Urinary bladder (tissue), 4 donors: Measurements from ENCODE around the gene CACNA1I. TPM values are rescaled to one million over a fixed set of nuclear protein-coding genes. Genes with fewer than 3 reads are reported as not detected.

Experiments
- DNase-seq: peaks from one replicate; pipeline ENCODE4 v3.0.0-alpha.2; 2015; ENCODE audit errors: extremely low spot score
- H3K27ac ChIP-seq: one replicate; pipeline ENCODE4 v1.5.1; 2013; ENCODE audit warnings: low read depth, mild to moderate bottlenecking, moderate library complexity
- H3K36me3 ChIP-seq: one replicate; pipeline ENCODE4 v1.6.1; 2013; ENCODE audit warnings: mild to moderate bottlenecking, moderate library complexity; ENCODE audit not compliant: insufficient read depth
- H3K4me1 ChIP-seq: one replicate; pipeline ENCODE4 v1.6.1; 2013; ENCODE audit warnings: mild to moderate bottlenecking, moderate library complexity; ENCODE audit not compliant: insufficient read depth
- H3K4me3 ChIP-seq: one replicate; pipeline ENCODE4 v1.5.1; 2013; ENCODE audit warnings: low read depth, low read length
- WGBS: extraction: QIAGEN DNeasy Blood & Tissue Kit; methylation state at CpG from one replicate; pipeline ENCODE4 v1.1.7; 2013; 5-methylcytosine and 5-hydroxymethylcytosine counted together
- polyA plus RNA-seq: library from polyadenylated mRNA; stranded (reverse); fragments of 200-250 nt; gene quantifications from one replicate; pipeline ENCODE4 v1.2.3, GENCODE V29; 2013
- total RNA-seq: library from RNA; depleted of rRNA; stranded (reverse); fragments of >200 nt; gene quantifications from one replicate; pipeline ENCODE4 v1.2.3, GENCODE V29; 2014
- donor health status: healthy with polysubstance abuse.
- donor health status: healthy.

The CACNA1I gene
- total and polyA plus RNA-seq, 2 donors: 0.11 to 0.14 TPM

DNA sequence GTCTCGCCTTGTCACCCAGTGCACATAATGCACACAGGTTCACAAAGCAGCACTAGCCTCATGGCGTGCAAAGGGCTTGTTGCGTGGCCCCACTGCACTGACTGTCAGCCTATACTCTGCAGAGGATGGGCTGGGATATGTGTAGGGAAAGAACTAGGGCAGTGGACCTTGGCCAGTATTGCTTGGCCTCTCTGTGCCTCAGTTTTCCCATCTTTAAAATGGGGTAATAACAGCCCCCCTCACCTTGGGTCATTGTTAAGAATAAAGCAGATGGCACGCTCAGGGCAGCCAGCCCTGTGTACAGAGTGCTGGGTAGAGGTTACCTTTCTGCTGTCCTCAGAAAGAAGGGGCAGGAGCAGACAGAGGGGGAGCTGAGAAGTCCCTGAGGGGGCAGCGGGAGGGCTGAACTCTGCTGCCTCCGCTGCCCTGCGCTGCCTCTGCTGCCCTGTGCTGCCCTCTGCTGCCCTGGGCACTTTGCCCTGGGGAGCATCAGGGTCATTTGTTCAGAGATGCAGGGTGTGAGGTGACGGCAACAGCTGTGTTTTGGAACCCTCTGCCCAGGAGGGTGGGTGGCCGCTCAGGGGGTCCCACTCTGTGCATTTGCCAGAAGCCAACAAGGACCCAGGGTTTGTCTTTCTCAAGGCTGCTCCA lies 71.2 kb downstream of the CACNA1I start:
- no peaks in the 10 kb centered on the region for H3K4me1 ChIP-seq
- DNase-seq: no peak
- H3K36me3 ChIP-seq: no peaks in the 10 kb centered on the region
- H3K4me3 ChIP-seq: no peak overlapping the region
- WGBS: 87% methylated on average over 9 of the region's 9 CpGs
- H3K27ac ChIP-seq: no peak overlapping the region

DNA sequence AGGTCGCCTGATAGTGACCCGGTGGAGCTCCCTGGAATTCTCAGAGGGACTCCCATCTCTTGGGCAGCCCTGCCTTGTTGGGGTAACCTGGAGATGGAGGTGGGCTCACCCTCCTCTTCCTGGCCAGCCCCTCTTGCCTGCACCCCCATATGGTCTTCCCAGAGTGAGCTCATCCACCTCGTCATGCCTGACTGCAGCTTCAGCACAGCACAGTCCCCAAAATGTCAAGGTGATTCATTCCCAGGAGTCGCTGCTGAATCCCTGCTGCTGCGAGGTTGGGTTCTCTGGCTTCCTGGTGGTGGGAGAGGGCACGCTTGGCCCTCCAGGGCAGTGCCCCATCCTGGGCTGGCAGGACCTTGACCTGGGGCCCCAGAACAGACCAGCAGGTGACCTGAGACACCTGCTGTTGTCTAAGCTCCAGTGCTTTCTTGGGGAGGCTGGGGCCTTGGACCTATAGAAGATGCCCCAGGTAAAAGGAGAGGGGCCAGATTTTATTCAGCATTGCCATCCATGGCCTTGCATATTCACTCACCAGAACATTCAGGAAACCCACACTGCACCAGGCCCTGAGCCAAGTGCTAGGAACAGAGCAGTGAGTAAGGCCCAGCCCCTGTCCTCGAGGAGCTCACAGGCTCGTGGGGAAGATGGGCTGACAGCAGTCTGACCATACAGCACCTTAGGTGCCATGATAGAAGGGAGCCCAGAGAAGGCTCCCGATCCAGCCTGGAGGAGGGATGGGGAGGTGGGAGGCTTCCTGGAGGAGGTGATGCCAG lies 72.9 kb downstream of the CACNA1I start:
- Histone ChIP-seq H3K4me1 (no peaks in the 10 kb centered on the region), H3K36me3 (no peaks in the 10 kb centered on the region), H3K4me3 (no peak overlapping the region), H3K27ac (no peak overlapping the region)
- DNase-seq: no peak
- WGBS: 77% methylated on average over 9 of the region's 9 CpGs

DNA sequence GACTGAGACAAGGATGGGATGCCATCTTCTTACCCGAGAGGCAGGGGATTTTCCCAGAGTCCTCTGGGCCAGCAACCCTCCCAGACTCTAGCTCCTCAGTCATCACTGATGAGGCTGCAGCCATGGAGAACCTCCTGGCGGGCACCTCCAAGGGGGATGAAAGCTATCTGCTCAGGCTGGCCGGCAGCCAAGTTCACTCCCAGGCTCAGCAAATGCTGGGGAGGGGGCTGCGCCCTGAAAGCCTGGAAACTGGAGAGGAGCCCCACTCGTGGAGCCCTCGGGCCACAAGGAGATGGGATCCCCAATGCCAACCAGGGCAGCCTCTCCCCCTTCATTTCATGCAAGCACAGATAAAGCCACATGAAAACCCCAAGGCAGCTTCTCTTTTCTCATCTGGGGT lies 75.0 kb downstream of the CACNA1I start:
- DNase-seq: no peak
- 62% methylated on average over 6 of the region's 6 CpGs for WGBS
- Histone ChIP-seq H3K4me1 (no peaks in the 10 kb centered on the region), H3K4me3 (no peak overlapping the region), H3K36me3 (no peaks in the 10 kb centered on the region), H3K27ac (no peak overlapping the region)

DNA sequence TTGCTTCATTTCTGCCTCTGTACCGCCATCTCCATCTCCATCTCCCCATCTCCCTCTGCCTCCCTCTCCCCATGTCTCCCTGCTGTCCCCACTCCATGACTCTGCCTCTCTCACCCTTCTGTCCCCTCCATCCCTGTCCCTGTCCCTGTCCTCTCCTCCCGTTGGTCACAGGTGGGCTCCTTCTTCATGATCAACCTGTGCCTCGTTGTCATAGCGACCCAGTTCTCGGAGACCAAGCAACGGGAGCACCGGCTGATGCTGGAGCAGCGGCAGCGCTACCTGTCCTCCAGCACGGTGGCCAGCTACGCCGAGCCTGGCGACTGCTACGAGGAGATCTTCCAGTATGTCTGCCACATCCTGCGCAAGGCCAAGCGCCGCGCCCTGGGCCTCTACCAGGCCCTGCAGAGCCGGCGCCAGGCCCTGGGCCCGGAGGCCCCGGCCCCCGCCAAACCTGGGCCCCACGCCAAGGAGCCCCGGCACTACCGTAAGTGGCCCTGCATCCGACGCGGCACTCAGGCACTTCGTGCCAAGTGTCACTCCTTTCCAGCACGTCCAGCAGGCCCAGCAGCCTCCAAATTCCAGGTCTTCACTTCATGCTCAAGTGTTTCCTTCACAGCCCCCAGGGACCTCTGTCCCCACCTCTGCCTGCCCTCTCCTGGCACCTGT lies 76.0 kb downstream of the CACNA1I start:
- no peak overlapping the region for H3K27ac ChIP-seq
- no peaks in the 10 kb centered on the region for H3K36me3 ChIP-seq
- H3K4me3 ChIP-seq: no peak overlapping the region
- WGBS: 90% methylated on average over 31 of the region's 31 CpGs
- DNase-seq: no peak
- H3K4me1 ChIP-seq: no peaks in the 10 kb centered on the region

DNA sequence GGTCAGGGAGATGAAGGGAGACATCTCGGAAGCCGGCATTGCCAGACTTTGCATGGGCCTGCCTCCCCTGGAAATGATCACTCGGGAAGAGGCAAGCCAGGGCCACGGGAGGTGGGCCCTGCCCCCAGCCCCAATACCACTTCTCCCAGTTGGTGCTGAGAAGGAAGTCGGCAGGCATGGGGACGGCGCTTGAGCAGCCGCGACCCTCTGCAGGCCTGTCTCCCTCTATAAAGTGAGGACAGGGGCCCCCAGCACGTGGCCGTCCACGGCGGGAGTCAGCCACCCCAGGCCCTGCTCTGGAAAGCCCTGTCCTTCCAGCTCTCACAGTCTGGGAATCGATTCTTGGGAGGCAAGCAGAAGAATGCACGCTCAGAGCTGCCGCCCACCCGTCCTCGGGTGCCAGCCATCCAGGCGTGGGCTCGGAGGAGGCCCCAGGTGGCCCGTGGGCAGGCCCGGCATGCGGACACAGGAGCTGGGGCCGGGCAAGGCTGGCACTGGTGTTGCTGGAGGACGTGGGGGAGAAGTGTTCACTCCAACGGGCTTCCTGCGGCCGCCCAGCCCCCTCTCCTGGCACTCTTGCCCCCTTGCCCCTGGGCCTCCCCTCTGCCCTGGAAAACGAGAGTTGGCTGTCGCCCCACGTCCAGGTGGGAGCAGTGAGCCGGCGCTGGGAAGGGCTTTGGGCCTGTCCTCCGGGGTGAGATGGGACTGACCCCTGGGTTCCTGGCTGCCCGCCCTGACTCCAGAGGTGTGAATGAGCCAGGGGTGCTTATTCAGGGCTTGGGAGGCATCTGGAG lies 77.5 kb downstream of the CACNA1I start:
- DNase-seq: no peak
- H3K36me3 ChIP-seq: no peaks in the 10 kb centered on the region
- H3K27ac ChIP-seq: no peak overlapping the region
- H3K4me1 ChIP-seq: no peaks in the 10 kb centered on the region
- no peak overlapping the region for H3K4me3 ChIP-seq
- WGBS: 78% methylated on average over 35 of the region's 35 CpGs

DNA sequence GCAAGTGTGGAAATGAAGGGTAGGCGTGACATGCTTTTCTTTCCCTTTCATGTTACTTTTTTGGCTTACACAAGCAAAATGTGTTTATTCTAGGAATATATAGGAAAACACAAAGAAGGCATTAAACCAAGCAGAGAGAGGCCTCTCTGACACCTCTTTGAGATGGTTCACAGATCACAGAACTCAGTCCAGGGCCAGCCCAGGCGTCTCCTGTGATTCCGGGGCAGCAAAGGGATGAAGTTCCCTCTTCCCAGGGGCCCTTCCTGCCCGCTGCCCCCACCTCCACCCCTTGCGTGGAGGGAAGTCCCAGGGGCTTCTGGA lies 78.0 kb downstream of the CACNA1I start:
- 80% methylated on average over 5 of the region's 5 CpGs for WGBS
- DNase-seq: no peak
- no peak overlapping the region for H3K27ac ChIP-seq

DNA sequence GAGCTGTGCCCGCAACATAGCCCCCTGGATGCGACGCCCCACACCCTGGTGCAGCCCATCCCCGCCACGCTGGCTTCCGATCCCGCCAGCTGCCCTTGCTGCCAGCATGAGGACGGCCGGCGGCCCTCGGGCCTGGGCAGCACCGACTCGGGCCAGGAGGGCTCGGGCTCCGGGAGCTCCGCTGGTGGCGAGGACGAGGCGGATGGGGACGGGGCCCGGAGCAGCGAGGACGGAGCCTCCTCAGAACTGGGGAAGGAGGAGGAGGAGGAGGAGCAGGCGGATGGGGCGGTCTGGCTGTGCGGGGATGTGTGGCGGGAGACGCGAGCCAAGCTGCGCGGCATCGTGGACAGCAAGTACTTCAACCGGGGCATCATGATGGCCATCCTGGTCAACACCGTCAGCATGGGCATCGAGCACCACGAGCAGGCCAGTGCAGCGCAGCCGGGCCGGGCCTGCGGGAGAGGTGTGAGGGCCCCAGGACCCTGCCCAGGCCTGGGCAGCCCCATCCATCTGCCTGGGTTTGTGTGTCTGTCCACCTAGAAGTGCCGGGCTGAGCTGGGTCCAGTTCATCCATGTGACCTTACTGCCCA lies 79.0 kb downstream of the CACNA1I start:
- Histone ChIP-seq H3K36me3 (no peaks in the 10 kb centered on the region), H3K4me1 (no peaks in the 10 kb centered on the region), H3K4me3 (no peak overlapping the region), H3K27ac (no peak overlapping the region)
- no peak for DNase-seq
- 97% methylated on average over 41 of the region's 41 CpGs for WGBS

More for the DNA sequence above, 78.0 kb downstream of the CACNA1I start:
- Histone ChIP-seq H3K36me3 (no peaks in the 10 kb centered on the region), H3K4me3 (no peak overlapping the region), H3K4me1 (no peaks in the 10 kb centered on the region)

DNA sequence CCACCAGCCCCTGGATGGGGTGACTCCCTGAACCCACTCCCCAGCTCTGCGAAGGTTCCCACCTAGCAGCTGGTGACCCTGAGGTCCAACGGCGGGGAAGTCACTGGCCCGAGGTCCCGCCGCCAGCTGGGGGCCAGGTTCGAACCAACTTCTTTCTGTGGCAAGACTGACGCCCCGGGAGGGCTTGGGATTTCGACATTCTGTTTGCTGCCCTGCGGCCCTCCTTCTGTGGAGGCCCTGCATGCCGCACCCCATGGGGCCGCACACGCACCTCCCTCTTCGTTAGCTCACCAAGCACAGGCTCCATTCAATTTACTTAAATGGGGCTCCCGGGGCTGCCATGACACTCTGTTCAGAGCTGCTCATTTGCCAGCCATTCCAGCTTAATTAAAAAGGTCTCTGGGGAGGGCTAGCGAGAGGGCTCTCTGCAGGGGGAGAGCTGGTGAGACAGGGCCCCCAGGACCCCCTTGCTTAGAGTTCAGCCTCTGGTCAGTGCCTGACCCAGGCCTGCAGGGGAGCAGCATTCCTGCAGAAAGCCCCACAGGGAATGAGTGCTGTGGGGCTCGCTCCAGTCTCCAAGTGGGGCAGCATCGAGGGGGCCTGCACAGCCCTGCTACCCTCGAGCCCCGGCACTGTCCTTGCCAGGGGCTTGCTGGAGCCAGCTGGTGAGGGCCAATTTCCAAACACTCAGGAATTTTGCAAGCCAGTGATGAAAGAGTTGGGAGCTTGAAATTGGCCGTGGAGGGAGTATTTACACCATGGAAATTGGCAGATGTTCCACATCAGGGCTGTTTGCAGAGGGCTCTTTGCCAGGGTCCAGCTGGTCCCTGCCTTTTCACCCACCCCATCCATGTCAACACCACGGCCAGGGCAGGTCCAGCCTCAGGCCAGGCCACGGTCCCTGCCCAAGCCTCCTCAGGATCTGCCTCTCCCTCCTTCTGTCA lies 80.8 kb downstream of the CACNA1I start:
- WGBS: 75% methylated on average over 24 of the region's 24 CpGs
- H3K4me3 ChIP-seq: no peak overlapping the region
- no peaks in the 10 kb centered on the region for H3K36me3 ChIP-seq
- H3K27ac ChIP-seq: no peak overlapping the region
- no peak for DNase-seq
- no peaks in the 10 kb centered on the region for H3K4me1 ChIP-seq

DNA sequence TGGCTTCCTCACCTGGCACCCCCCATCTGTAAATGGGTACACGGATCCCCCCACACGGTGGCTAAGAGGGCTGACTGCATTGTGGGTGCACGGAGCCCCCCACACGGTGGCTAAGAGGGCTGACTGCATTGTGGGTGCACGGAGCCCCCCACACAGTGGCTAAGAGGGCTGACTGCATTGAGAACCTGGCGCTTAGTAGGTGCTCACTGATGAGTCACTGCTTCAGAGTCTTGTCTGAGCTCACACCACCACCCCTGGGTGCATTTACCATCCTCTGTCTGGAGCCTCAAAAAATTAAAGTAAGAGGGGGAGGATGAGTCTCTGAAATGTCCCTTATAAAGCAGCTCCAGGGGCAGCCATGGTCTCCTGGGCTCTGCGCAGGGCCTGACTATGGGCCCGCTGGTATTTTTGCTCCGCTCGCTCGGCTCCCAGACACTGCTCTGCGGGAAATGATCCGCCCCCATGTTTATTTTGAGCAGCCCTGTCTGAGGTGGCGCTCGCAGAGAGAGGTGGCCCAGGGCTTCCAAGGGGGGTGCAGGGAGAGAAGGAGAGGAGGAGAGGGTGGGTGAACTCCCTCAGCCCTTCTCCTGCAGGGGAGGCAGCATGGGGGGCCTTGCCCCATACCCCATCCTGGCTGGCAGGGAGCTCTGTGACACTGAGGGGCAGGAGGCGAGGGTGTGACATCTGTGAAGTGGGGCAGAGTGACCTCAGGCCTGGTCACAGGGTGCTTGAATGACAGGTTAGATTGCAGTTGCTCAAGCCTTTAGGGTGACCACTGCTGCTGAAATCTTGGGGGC lies 82.6 kb downstream of the CACNA1I start:
- 75% methylated on average over 16 of the region's 16 CpGs for WGBS

DNA sequence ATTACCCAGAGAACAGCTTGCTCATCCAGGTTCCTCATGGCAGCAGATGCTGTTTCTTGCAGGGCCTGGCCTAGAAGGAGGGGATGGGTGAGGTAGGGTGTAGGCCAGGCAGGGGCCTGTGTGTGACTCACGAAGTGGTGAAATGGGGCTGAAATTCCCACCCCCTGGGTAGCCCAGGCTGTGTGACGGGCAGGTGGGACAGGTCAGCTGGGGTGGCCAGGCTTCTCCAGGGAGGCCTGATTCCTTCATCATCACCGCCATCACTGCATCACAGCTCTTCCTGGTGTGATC lies 83.2 kb downstream of the CACNA1I start:
- 88% methylated on average over 3 of the region's 3 CpGs for WGBS
- H3K27ac ChIP-seq: no peak overlapping the region
- no peaks in the 10 kb centered on the region for H3K4me1 ChIP-seq
- H3K36me3 ChIP-seq: no peaks in the 10 kb centered on the region
- H3K4me3 ChIP-seq: no peak overlapping the region
- DNase-seq: no peak

More for the DNA sequence above, 82.6 kb downstream of the CACNA1I start:
- no peak overlapping the region for H3K4me3 ChIP-seq
- H3K36me3 ChIP-seq: no peaks in the 10 kb centered on the region
- H3K27ac ChIP-seq: no peak overlapping the region
- no peaks in the 10 kb centered on the region for H3K4me1 ChIP-seq
- no peak for DNase-seq

DNA sequence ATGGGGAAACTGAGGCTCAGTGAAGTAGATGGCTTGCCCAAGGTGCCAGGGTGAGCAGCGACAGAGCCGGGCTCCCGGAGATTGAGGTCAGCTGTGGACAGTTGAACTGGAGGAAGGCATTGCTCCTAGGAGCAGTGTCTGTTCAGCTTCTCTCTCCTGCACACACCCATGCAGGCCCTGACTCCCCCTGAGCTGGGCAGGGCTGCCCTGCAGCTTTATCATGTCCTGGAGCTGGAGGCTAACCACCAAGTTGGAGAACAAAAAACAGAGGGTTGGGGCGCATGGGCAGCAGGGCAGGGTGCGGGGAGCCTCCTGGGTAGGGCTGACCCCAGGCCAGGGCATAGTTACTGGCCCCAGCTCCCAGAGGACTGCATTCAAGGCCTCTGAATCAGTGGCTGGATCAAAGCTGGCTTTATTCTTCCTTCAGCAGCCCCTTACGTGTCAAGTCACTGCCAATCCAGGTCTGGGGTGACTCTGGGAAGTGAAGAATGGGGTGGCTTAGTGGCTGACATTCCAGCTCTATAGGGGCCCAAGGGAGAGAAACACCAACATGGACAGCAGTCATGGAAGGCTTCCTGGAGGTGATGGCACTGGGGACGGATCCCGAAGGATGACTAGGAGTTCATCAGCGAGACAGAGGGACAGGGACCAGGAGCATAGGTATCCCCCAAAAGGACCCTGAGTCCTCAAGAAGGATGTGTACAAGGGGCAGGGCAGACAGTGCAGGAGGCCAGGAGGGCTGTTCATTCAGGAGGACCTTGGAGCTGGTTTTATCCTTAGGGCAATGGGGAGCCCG lies 83.8 kb downstream of the CACNA1I start:
- Histone ChIP-seq H3K27ac (no peak overlapping the region), H3K4me3 (no peak overlapping the region), H3K36me3 (no peaks in the 10 kb centered on the region), H3K4me1 (no peaks in the 10 kb centered on the region)
- 96% methylated on average over 10 of the region's 10 CpGs for WGBS
- no peak for DNase-seq
